HG03039 (cell line): Measurements from ENCODE around the gene BLOC1S6.
"Not testable (repeated sequence)": the region's sequence is repeated elsewhere in the genome, so short reads cannot be mapped to it uniquely, and the experiment has no call there.

Source experiments
- ATAC-seq: cut with Tn5 transposase; IDR thresholded peaks from one replicate; pipeline ENCODE4 v1.9.1; 2021; ENCODE audit warnings: mild to moderate bottlenecking, moderate library complexity; ENCODE audit not compliant: unreplicated experiment

BLOC1S6 gene

DNA sequence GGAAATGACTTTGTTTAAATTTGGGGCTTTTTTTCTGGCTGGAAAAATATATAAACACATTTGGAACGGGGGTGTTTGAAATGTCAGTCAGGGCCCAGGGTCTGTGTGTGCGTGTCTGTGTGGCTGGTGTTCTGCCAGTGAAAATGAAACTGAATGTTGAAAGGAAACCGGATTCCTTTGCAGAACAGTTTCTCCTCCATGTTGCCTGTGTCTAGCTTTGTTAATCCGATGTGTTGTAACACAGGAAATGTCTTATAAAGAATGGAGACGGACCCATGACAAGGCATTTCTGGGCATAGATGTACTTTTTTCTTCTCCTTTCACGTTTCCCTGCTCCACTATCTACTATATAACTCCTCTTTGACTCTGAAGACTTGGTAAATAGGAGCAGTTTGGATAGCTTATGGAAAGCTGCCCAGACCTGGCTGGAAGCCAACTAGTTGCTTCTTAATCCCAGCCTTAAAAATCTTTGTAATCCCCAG is 50.4 kb downstream of the BLOC1S6 start:
- peak; percentile 33 for ATAC-seq

- ATAC-seq = no peak
Measured at GRCh38 chr15:45640616-45641015, 53.4 kb downstream of the BLOC1S6 start.

GRCh38 chr15:45641374-45641781 is 54.2 kb downstream of the BLOC1S6 start:
- no peak for ATAC-seq

DNA sequence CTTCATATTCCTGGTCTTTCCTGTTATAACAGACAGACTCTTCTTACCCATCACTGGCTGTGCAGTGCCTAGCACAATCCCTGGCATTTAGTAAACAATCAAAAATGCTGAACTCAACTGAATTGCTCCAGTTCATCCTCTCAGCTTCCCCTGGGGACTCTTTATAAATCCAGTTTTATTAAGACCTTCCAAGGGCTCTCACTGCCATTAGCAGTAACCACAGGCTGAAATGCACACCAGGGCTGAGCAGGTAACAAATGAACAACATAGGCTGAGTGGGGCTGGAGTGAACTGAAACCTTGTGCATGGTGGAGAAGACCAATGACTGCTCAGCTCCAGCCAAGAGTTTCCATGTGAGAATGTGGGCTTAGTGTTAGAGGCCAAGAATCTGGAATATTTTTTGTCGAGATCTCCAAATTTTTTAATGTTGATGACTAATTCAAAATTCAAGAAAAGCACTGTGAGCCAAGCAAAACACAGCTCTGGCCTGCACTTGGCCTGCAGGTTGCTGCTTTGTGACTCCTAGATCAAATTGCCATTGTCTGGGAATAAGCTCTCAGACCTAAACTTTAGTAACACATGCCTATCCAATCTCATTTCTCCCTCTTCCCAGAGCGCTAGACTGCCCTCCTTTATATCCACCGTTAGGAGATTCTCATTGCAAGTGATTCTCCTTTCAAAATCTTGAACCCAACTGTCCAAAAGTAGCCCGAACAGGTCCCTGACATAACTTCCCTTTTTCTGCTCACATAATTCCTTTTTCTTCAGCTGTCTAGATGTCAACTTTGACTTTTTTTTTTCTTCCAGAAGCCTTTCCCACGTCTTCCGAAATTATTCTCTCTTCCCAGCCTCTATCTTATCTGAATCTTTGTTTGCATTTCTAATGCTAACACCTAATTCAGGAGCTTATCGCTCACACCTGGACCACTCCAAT is 55.1 kb downstream of the BLOC1S6 start:
- no peak for ATAC-seq

GRCh38 chr15:45644437-45644836 is 57.3 kb downstream of the BLOC1S6 start:
- no peak for ATAC-seq

DNA sequence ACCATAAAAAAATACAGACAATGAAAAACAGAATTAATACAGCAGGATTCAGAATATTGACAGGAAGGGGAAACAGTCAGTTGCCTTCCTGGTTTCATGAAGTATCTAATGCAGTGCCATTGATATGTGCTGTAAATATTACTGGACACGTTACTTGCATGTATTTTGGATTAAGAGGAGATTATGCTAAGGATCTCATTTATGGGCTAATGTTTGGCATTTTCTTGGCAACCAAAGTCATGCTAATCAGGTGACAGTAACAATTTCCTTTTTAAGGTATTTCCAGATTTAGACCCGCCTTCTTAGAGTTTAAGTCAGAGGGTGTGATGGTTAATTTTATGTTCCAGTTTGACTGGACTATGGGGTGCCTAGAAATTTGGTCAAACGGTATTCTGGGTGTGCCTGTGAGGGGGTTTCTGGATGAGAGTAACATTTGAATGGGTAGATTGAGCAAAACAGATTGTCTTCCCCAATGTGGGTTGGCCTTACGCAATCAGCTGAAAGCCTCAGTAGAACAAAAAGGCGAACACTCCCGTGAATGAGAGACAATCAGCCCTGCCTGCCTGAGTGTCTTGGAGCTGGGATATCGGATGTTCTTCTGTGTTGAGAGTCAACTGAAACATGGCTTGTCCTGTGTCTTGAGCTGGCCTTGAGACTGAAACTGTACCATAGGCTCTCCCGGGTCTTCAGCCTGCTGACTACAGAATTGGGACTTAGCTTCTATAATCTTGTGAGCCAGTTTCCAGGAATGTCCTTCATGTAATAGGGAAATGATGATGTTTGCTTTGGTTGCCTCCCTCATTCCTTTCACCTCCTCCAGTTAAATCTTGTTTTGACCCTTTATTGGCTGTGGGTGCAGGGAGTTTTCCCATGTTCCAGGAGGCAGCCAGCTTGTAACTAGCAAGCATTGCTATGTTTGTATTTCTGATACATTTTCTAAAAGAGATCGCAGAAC is 58.1 kb downstream of the BLOC1S6 start:
- no peak for ATAC-seq

GRCh38 chr15:45646220-45646619 is 59.0 kb downstream of the BLOC1S6 start:
- no peak for ATAC-seq

DNA sequence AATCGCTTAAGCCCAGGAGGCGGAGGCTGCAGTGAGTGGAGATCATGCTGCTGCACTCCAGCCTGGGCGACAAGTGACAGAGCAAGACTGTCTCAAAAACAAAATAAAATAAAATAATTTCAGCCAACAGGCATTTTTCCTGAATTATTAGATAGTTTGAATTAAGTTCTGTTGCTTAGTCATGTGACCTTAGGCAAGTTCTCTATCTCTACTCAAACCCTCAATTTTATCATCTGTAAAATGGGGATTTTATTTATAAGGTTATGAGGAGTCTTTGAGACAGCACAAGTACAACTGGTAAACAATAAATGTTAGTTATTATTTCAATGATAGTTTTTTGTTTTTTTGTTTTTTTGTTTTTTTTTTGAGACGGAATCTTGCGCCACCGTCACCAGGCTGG is 60.6 kb downstream of the BLOC1S6 start:
- no peak for ATAC-seq

GRCh38 chr15:45648521-45649200 is 61.5 kb downstream of the BLOC1S6 start:
- no peak for ATAC-seq

DNA sequence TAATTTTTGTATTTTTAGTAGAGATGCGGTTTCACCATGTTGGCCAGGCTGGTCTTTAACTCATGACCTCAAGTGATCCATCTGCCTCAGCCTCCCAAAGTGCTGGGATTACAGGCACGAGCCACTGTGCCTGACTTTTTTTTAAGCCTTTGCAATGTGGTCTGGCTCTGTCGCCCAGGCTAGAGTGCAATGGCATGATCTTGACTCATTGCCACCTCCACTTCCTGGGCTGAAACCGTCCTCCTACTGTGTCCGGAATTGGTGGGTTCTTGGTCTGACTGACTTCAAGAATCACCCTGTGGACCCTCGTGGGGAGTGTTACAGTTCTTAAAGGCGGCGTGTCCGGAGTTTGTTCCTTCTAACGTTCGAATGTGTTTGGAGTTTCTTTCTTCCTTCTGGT is 62.8 kb downstream of the BLOC1S6 start:
- ATAC-seq = not testable (repeated sequence)

- no peak for ATAC-seq
Measured at GRCh38 chr15:45650889-45651525, 63.8 kb downstream of the BLOC1S6 start.

DNA sequence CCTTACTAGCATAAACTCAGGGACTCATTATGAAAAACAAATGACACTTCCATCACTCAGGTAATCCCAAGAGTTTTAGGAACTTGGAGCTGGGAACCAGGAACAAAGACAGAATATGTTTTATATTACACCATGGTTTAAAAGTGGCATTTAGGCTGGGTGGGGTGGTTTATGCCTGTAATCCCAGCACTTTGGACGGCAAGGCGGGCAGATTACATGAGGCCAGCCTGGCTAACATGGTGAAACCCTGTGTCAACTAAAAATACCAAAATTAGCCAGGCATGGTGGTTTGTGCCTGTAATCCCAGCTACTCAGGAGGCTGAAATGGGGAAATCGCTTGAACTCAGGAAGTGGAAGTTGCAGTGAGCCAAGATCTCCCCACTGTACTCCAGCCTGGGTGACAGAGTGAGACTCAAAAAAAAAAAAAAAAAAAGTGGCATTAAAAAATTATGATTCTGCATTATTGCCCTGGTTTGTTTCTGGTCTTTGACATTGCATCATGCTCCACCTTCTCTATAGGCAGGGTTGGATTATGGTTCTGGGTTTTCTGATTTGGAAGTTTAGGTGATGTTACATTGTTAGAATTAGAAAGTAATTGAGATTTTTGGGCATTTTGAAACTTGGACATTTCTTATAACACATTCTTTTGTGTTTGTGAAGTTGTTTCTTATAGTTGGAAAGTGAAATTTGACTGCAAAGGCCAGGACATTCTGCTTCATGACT is 66.7 kb downstream of the BLOC1S6 start:
- ATAC-seq = no peak

DNA sequence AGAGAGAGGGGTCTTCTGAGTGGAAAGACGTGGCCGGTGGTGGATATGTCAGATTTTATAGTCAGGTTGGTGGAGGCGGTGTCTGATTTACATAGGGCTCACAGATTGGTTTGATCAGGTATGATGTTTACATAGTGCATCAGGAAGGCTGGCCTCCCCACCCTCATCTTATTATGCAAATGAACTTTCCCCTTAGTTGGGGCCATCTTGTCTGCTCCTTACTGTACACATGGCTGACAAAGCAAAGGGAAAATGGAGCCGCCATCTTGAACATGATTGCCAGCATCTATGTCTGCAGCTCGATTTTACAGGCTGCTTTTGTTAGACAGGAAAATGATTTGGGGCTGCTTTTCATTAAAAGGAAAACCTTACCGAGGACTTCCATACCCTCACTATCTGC is 67.6 kb downstream of the BLOC1S6 start:
- ATAC-seq = no peak

DNA sequence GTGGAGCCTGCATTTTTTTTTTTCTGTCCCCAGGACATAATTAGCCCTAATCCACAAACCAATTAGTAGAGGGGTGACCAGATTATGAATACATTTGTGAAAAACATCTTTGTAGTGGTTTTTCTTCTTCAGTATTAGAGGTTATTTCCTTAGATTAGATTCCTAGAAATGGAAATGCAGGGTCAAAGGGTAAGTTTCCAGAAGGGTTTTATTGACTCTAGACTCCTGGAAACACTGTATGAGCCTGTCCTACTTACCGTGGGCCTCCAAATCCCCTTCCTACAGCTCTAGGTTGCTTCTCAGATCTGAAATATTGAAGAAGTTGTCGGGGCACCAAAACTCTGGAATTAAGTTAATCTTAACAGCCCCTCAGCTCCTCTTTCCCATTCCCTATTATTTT is 70.1 kb downstream of the BLOC1S6 start:
- no peak for ATAC-seq

DNA sequence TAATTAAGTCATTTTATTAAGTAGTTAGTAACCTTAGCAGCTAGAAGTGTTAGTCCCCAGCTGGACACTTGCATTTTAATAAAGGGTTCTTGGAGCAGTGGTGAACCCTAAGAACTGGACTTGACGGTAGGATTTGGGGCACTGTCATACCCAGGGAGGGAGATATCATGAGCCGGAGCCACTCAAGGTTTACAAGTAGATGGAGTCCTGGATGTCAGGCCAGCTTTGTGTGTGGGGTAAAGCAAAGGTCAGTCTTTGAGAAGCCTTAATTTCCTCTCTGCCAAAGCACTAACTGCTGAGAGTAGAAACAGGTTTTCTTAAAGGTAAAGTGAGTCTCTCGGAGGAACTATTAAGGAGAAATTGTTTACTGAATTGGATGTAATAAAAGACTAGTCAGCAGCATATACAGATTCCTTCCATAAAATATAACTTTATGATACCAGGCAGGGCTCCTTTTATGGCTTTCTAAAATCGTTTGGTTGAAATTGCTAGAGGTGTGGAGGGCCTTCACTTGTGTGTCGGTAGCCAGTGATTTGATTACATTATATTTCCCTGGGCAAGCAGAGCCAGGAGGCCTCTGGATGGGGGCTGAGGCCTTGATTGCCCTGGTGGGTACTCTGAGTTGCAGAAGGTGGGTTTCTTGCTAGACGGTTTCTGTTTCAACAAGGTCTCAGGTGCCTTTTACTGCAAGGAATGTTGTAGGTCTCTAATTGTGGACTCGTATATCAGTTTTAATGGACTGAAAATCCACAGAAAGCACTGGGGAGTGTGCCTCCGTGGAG is 70.8 kb downstream of the BLOC1S6 start:
- no peak for ATAC-seq
